HL-60 (cell line): ENCODE data around the gene LRRTM4.

Source experiments
- CTCF ChIP-seq: IDR thresholded peaks from one replicate; pipeline ENCODE4 v1.5.1; 2011; ENCODE audit warnings: low read length, control low read depth, inconsistent platforms; ENCODE audit not compliant: insufficient read depth
- GABPA ChIP-seq: IDR thresholded peaks from 2 replicates; pipeline ENCODE4 v1.6.1; 2012; ENCODE audit warnings: low read depth
- REST ChIP-seq: IDR thresholded peaks from 2 replicates; pipeline ENCODE4 v1.6.1; 2012; ENCODE audit warnings: low read depth; ENCODE audit not compliant: insufficient replicate concordance

DNA sequence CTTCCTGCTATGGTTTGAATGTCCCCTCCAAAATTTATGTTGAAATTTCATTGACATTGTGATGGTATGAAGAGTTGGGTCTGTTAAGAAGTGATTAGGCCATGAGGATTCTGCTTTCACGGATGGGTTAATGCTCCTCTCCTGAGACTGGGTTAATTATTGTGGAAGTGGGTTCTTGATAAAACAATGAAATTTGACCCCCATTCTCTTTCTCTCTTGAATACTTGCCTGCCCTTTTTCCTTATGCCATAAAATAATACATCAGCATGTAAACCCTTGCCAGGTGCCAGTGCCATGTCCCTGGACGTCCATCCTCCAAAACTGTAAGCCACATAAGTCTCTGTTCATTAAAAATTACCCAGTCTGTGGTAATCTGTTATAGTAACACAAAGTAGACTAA, 352.8 kb downstream of the LRRTM4 start:
- no peak for TF ChIP-seq CTCF
- no peak for TF ChIP-seq REST
- no peak for TF ChIP-seq GABPA
